Subcutaneous adipose tissue (tissue), 4 donors: ENCODE measurements around the gene ALMS1. TPM values are rescaled to one million over a fixed set of nuclear protein-coding genes. Genes with fewer than 3 reads are reported as not detected.

Source experiments
- total RNA-seq, 4 donors: library from RNA; depleted of rRNA; stranded (reverse); fragments of >200 nt; gene quantifications; one replicate each; pipeline ENCODE4 v1.1.0, GENCODE V29; 2016
- TF ChIP-seq, protein P1 (sequence below): fragments of 450-650 bp; IDR thresholded peaks from one replicate; pipeline ENCODE4 v1.5.1; 2016; ENCODE audit warnings: low read depth, mild to moderate bottlenecking, control low read depth, antibody characterized with exemption, moderate library complexity

ALMS1 gene
- total RNA-seq, 4 donors from 2014 or later: 24.0 to 48.2 (median 35.1) TPM

DNA sequence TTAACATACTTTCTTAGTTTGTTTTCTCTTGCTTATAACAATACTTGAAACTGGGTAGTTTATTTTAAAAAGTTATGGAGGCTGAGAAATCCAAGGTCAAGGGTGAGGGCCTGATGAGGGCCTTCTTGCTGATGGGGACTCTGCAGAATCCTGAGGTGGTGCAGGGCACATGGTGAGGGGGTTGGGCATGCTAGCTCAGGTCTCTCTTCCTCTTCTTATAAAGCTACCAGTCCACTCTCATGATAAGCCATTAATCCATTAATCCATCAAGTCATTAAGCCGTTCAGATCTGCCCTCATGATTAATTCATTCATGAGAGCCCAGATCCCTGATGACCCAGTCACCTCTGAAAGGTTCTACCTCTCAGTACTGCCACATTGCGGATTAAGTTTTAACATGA is 21.4 kb downstream of the ALMS1 start:
- TF ChIP-seq, protein P1, sequence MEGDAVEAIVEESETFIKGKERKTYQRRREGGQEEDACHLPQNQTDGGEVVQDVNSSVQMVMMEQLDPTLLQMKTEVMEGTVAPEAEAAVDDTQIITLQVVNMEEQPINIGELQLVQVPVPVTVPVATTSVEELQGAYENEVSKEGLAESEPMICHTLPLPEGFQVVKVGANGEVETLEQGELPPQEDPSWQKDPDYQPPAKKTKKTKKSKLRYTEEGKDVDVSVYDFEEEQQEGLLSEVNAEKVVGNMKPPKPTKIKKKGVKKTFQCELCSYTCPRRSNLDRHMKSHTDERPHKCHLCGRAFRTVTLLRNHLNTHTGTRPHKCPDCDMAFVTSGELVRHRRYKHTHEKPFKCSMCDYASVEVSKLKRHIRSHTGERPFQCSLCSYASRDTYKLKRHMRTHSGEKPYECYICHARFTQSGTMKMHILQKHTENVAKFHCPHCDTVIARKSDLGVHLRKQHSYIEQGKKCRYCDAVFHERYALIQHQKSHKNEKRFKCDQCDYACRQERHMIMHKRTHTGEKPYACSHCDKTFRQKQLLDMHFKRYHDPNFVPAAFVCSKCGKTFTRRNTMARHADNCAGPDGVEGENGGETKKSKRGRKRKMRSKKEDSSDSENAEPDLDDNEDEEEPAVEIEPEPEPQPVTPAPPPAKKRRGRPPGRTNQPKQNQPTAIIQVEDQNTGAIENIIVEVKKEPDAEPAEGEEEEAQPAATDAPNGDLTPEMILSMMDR: no peak

- TF ChIP-seq, protein P1: no peak
Measured at GRCh38 chr2:73408198-73408597, 22.6 kb downstream of the ALMS1 start.

GRCh38 chr2:73414696-73415095 is 29.1 kb downstream of the ALMS1 start:
- TF ChIP-seq, protein P1: no peak

DNA sequence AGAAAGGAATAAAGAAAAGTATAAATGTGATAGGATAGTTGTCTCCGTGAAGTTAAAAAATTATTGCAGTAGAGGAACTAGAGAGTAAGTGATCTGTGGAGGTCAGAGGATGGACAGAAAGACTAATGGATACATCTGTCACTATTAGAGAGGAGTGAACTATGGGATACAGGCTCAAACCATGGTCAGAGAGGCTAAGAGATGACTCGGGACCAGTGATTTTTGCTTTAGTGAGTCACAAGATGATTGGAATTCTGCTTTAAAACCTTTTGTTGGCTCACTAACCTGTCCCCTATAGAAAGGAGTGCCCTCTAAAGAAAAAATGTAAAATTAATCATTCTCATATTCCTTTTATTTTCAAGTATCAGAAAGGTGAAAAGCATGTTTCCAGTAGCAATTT is 30.3 kb downstream of the ALMS1 start:
- TF ChIP-seq, protein P1: no peak

GRCh38 chr2:73418343-73418742 is 32.7 kb downstream of the ALMS1 start:
- TF ChIP-seq, protein P1: no peak

DNA sequence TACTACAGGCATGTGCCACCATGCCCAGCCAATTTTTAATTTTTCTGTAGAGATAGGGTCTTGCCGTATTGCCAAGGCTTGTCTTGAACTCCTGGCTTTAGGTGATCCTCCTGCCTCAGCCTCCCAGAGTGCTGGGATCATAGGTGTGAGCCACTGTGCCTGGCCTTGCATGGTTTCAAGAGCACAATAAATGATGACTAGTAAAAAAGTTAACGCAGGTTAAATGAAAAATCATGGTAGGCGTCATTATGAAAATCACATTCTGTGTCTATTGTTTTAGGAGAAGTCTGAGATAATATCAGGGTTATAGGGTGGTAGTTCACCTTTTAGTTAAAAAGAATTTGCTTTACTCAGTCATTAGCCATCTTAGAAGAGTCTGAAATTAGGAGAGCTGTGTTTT is 38.3 kb downstream of the ALMS1 start:
- TF ChIP-seq, protein P1: no peak

DNA sequence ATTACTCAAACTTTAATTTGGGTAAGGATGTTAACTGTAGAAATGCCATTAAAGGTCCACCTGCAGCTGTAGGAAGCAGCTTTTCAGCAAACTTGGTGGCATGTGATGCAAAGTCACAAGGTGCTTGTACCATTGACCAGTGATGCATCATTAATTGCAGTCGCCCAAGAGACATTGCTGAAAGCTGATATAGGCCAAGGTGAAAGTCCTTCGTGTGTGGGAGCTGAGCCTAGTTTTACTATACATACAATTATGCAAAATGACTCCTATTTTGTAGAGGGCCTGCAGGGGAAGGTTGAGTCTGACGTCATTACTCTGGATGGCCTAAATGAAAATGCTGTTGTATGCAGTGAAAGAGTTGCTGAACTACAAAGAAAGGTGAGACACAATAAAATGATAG is 40.5 kb downstream of the ALMS1 start:
- TF ChIP-seq, protein P1: no peak
